ENCODE results near the gene ZDHHC20. TPM values are rescaled to one million over a fixed set of nuclear protein-coding genes. Genes with fewer than 3 reads are reported as not detected.

ZDHHC20 gene
- total RNA-seq, 1 experiment from 2014 or later: 69.1 TPM

GRCh38 chr13:21361123-21361522 is 98.0 kb downstream of the ZDHHC20 start:
- H3K56ac ChIP-seq (ENCODE audit: insufficient read length, low read depth, low read length): no peak overlapping the region
- H3K4me2 ChIP-seq (ENCODE audit: insufficient read depth, insufficient read length, low read length): no peak overlapping the region
- H2BK120ac ChIP-seq (ENCODE audit: low read depth, low read length, poor library complexity, severe bottlenecking): no peak overlapping the region
- no peak overlapping the region for H3K9ac ChIP-seq (ENCODE audit: extremely low read depth, insufficient read length, low read length)
- H3K14ac ChIP-seq (ENCODE audit: insufficient read depth, low read length): no peak overlapping the region
- no peak for DNase-seq
- no peaks in the 10 kb centered on the region for H3K79me1 ChIP-seq (ENCODE audit: insufficient read depth, low read depth, low read length, poor library complexity, severe bottlenecking)
- peaks cover 0 to 11% of the 10 kb centered on the region in 2 experiments; a peak in 4 of 5 replicates for H3K9me3 Mint-ChIP-seq
- peaks cover 9 to 12% of the 10 kb centered on the region in 2 experiments for H3K4me1 Mint-ChIP-seq
- TF ChIP-seq, protein P1, sequence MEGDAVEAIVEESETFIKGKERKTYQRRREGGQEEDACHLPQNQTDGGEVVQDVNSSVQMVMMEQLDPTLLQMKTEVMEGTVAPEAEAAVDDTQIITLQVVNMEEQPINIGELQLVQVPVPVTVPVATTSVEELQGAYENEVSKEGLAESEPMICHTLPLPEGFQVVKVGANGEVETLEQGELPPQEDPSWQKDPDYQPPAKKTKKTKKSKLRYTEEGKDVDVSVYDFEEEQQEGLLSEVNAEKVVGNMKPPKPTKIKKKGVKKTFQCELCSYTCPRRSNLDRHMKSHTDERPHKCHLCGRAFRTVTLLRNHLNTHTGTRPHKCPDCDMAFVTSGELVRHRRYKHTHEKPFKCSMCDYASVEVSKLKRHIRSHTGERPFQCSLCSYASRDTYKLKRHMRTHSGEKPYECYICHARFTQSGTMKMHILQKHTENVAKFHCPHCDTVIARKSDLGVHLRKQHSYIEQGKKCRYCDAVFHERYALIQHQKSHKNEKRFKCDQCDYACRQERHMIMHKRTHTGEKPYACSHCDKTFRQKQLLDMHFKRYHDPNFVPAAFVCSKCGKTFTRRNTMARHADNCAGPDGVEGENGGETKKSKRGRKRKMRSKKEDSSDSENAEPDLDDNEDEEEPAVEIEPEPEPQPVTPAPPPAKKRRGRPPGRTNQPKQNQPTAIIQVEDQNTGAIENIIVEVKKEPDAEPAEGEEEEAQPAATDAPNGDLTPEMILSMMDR (conservative IDR thresholded peaks at IDR 0.05): no peak
- WGBS (ENCODE audit: extremely low coverage, insufficient read length, low lambda C conversion rate): no CpG with 5 or more reads among the region's 7 CpGs
- H3K36me3 Mint-ChIP-seq (ENCODE audit: insufficient read depth in 1 of 3, low read depth in 3 of 3): no peaks in the 10 kb centered on the region; a peak in 2 of 7 replicates
- no peak overlapping the region for H3K4ac ChIP-seq (ENCODE audit: low read depth, low read length)
- no peaks in the 10 kb centered on the region for H3K27me3 ChIP-seq (ENCODE audit: insufficient read depth, low read length)
- H3K27ac ChIP-seq (ENCODE audit: insufficient read length, low read depth, low read length): no peak overlapping the region
- H2BK15ac ChIP-seq (ENCODE audit: low read depth, low read length): no peak overlapping the region
- H4K5ac ChIP-seq (ENCODE audit: insufficient read length, low read depth, low read length): no peak overlapping the region
- H4K8ac ChIP-seq (replicated peaks; ENCODE audit: insufficient read length, low read depth, low read length): no peak overlapping the region
- H2AK5ac ChIP-seq (ENCODE audit: insufficient read length, low read length): no peak overlapping the region
- no peak overlapping the region for H3T11ph ChIP-seq (ENCODE audit: low read length)
- H4K20me1 ChIP-seq (ENCODE audit: control insufficient read depth, insufficient read depth, insufficient read length): no peaks in the 10 kb centered on the region
- H2BK5ac ChIP-seq (ENCODE audit: insufficient read length, low read length): no peak overlapping the region
- H3K23me2 ChIP-seq (ENCODE audit: insufficient read length, low read depth, low read length, poor library complexity, severe bottlenecking): no peaks in the 10 kb centered on the region
- no peaks in the 10 kb centered on the region for H3K9me3 ChIP-seq (ENCODE audit: control insufficient read depth, low read depth, low read length)
- H4K91ac ChIP-seq (ENCODE audit: insufficient read length, low read depth, low read length): no peak overlapping the region
- H3K27ac Mint-ChIP-seq: no peak overlapping the region
- peaks cover 1% of the 10 kb centered on the region; the same call in 1 of the 2 replicates for H3K27me3 Mint-ChIP-seq (ENCODE audit: low read depth)
- H3K23ac ChIP-seq (ENCODE audit: insufficient read length, low read depth, low read length): no peak overlapping the region
- no peak overlapping the region for H3K4me3 Mint-ChIP-seq
- H3K79me2 ChIP-seq (ENCODE audit: insufficient read depth, low read length): no peaks in the 10 kb centered on the region
- H3K18ac ChIP-seq (ENCODE audit: insufficient read length, low read depth, low read length): no peak overlapping the region
- H3K4me1 ChIP-seq (ENCODE audit: insufficient read depth, low read length): no peaks in the 10 kb centered on the region; the same call in 1 of the 2 replicates
- H2BK12ac ChIP-seq (ENCODE audit: insufficient read length, low read depth, low read length): no peak overlapping the region
- H2AFZ ChIP-seq (ENCODE audit: low read length): no peak overlapping the region
- no peak overlapping the region for H2BK20ac ChIP-seq (ENCODE audit: low read depth, low read length, poor library complexity, severe bottlenecking)
